Measurements from ENCODE around the gene ITPRIPL2. TPM values are rescaled to one million over a fixed set of nuclear protein-coding genes. Genes with fewer than 3 reads are reported as not detected.

The ITPRIPL2 gene
- total RNA-seq, 1 experiment from 2014 or later = 67.9 TPM

DNA sequence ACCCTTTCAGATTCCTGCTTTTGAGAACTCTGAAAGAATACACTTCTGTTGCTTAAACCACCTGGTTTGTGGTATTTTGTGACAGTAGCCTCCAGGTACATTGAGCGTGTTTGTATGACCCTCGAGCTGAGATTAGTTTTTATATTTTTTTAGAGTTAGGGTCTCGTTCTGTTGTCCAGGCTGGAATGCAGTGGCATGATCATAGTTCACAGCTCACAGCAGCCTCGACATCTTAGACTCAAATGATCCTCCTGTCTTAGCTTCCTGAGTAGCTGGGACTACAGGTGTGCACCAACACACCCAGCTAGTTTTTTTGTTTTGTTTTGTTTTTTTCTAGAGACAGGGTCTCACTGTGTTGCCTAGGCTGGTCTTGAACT, 4.5 kb upstream of the ITPRIPL2 start:
- BruUV-seq (replicated peaks) = no TSS peak

More for the DNA sequence above, 4.5 kb upstream of the ITPRIPL2 start:
- DNase-seq (ENCODE audit: low read depth, low spot score) (no peak), ATAC-seq (no peak)
- H3K36me3 ChIP-seq (ENCODE audit: control insufficient read depth in 1 of 2, insufficient read depth in 2 of 2, low read length in 2 of 2) = no peaks in the 10 kb centered on the region
- H3K79me2 ChIP-seq (ENCODE audit: insufficient read depth, low read length) = peaks cover 15% of the 10 kb centered on the region; the same call in 1 of the 2 replicates
- no peaks in the 10 kb centered on the region for H3K27me3 ChIP-seq (ENCODE audit: insufficient read depth, low read length)
- H4K20me1 ChIP-seq (ENCODE audit: insufficient read depth) = no peaks in the 10 kb centered on the region
- POLR2A ChIA-PET = interaction anchor here (1.5 to 1.6 kb wide), 2 partner anchors 12 to 23 kb away, joined by 4 to 6 read pairs; no protein-coding TSS in a partner anchor
- CTCF ChIA-PET = no interaction called here
- H3K27ac ChIP-seq (ENCODE audit: low read depth, low read length) = no peak overlapping the region
- H3K4me2 ChIP-seq (ENCODE audit: low read length) = no peak overlapping the region
- TF ChIP-seq POLR2AphosphoS5 (IDR thresholded peaks at IDR 0.05; ENCODE audit: low read depth, low read length) (no peak), SRF (IDR thresholded peaks at IDR 0.05; ENCODE audit: low read depth) (no peak), REST (IDR thresholded peaks at IDR 0.05; ENCODE audit: low read depth) (no peak), ZBTB33 (IDR thresholded peaks at IDR 0.05; ENCODE audit: extremely low read depth, insufficient replicate concordance, low read length) (no peak), SIN3A (IDR thresholded peaks at IDR 0.05; ENCODE audit: low read depth) (no peak), SP1 (IDR thresholded peaks at IDR 0.05; ENCODE audit: low read depth) (no peak)
- H2AFZ ChIP-seq (ENCODE audit: low read depth, low read length, poor library complexity, severe bottlenecking) = no peak overlapping the region
- H3K4me1 ChIP-seq (ENCODE audit: control insufficient read depth in 1 of 2, insufficient read depth in 2 of 2, low read length in 2 of 2) = peaks cover 31 to 66% of the 10 kb centered on the region in 2 experiments
- H3K9me3 ChIP-seq (ENCODE audit: control insufficient read depth in 1 of 2, insufficient read depth in 1 of 2, low read depth in 1 of 2, low read length in 2 of 2) = no peaks in the 10 kb centered on the region
- intact Hi-C loops (cut with micrococcal nuclease) = no loop called here
- H3K9ac ChIP-seq (ENCODE audit: low read length) = no peak overlapping the region
- RAD21 ChIA-PET (ENCODE audit: low non-redundant PET in 1 of 2, low total read pairs in 2 of 2, uncharacterized antibody in 2 of 2, unreplicated experiment in 2 of 2) = no interaction called here
- H3K4me3 ChIP-seq (replicated peaks in 1 of 2; ENCODE audit: low read depth in 1 of 2, low read length in 2 of 2) = no peak overlapping the region
- H3K9me2 ChIP-seq (ENCODE audit: insufficient read depth) = no peaks in the 10 kb centered on the region

All from HCT116 (cell line).